ENCODE measurements around the gene TRAIP.
A peak's percentile ranks its signal among the peaks of the same experiment; 100 is the strongest.

GRCh38 chr3:49841126-49841696 is 15.2 kb downstream of the TRAIP start:
- TF ChIP-seq CTCF (IDR thresholded peaks at IDR 0.05) (peak; percentile 45), CHD2 (IDR thresholded peaks at IDR 0.05; ENCODE audit: low read length, partially characterized antibody) (no peak), RAD21 (conservative IDR thresholded peaks at IDR 0.05 in 1 of 2, IDR thresholded peaks at IDR 0.05 in 1 of 2) (peak; percentile 44 to 64; a peak in 4 of 5 replicates), MAX (IDR thresholded peaks at IDR 0.05) (no peak), KDM5A (IDR thresholded peaks at IDR 0.05) (no peak)
